Measurements from ENCODE around the gene MT1M.
A peak's percentile ranks its signal among the peaks of the same experiment; 100 is the strongest.
"Not testable (repeated sequence)": the region's sequence is repeated elsewhere in the genome, so short reads cannot be mapped to it uniquely, and the experiment has no call there.

MT1M gene

DNA sequence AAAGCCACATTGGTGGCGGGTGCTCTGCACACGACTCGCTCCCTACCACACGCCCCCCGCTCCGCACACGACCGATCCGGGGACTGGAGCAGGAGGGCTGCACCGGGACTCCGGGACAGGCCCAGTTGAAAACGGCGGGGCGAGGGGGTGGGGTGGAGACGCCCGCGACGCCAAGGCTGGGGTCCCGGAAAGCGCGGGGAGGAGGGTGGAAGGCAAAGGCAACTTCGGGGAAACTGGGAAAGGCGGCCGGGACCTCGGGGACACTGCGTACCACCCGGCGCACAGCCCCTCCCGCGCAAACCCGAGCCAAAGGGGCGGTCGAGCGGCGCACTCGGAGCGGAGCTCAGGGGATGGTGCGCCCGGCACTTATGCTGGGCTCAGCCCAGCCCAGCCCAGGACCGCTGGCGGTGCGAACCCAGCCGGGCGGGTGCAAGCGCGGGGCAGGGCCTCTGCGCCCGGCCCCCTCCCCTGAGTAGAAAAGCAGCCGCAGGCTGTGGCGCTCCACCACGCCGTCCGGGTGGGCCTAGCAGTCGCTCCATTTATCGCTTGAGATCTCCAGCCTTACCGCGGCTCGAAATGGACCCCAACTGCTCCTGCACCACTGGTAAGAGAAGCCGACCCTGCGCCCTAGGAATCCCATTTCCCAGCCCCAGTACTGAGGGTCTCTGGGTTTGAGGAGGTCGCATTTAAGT lies at the start of gene MT1M:
TSS of gene MT1M (plus strand) at position 504 of the 692 bp plus-strand sequence. CDS start at position 577, 73 bp downstream.
- Histone ChIP-seq H3K4me3 (ENCODE audit: low read depth, low read length) (no peak within 1 kb of the TSS), H3K27me3 (ENCODE audit: insufficient read depth, low read depth, severe bottlenecking) (no peaks in the 10 kb centered on the region), H3K27ac (no peak within 1 kb of the TSS), H3K36me3 (no peaks in the 10 kb centered on the region), H3K9me3 (ENCODE audit: severe bottlenecking) (no peaks in the 10 kb centered on the region)
- DNase-seq, result no peak
- TF ChIP-seq, protein P1, sequence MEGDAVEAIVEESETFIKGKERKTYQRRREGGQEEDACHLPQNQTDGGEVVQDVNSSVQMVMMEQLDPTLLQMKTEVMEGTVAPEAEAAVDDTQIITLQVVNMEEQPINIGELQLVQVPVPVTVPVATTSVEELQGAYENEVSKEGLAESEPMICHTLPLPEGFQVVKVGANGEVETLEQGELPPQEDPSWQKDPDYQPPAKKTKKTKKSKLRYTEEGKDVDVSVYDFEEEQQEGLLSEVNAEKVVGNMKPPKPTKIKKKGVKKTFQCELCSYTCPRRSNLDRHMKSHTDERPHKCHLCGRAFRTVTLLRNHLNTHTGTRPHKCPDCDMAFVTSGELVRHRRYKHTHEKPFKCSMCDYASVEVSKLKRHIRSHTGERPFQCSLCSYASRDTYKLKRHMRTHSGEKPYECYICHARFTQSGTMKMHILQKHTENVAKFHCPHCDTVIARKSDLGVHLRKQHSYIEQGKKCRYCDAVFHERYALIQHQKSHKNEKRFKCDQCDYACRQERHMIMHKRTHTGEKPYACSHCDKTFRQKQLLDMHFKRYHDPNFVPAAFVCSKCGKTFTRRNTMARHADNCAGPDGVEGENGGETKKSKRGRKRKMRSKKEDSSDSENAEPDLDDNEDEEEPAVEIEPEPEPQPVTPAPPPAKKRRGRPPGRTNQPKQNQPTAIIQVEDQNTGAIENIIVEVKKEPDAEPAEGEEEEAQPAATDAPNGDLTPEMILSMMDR (IDR thresholded peaks at IDR 0.05; ENCODE audit: low read depth, low read length), result no peak

DNA sequence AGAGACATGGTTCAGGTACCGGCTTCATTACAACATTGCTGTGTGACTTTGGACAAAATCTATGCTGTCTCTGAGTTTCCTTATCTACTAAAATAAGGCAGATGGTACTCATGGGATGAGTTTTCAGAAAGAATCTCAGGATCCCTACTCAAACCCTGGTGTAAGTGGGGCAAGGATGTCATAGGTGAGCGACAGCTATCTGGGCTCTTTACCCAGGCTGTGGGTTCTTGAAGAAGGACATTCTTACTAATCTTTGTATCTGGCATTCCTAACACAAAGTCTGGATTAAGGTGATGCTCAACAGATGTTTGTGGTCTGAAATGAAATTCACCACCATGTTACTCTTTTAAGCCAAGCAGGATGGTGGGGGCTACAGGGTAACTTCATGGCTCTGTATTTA lies 49.5 kb upstream of the MT1M start:
- H3K27ac ChIP-seq; H3K36me3 ChIP-seq; H3K4me3 ChIP-seq (ENCODE audit: low read depth, low read length); DNase-seq; H3K27me3 ChIP-seq (ENCODE audit: insufficient read depth, low read depth, severe bottlenecking); H3K9me3 ChIP-seq (ENCODE audit: severe bottlenecking): not testable (repeated sequence)

DNA sequence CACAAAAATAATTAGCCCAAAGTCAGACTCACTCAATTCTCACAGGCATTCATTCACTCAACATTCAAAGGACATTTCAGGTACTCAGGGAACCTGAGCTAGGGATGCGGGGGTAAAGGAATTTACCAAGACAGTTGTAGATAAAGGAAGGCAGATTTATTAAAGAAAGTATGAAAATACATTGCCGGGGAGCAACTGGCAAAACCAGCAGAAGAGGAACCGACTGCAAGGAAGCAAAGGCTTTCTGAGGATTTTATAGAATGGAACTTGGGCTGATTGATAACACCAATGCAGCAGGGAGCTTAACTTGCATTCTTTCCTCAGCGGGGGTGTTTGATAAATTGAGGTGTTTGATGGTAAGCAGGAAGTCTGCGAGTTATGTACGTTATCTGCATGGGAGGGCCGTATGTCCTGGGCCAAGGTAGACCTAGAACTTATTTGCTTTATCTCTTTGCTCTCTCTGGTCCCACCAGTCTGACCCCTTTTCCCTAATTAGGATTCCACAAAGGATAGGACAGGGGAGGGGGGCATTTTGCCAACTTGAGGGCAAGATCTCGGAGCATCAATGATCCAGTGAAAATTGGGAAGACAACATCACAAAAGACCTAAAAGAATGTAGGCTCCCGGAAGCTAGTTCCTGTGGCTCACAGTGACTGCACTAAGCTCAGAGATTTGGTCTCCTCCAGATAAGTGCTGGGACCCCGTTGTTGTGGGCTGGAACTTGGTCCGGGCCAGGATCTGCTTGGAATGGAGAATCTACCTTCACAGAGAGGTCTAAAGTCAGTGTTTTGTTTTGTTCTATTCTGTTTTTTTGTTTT lies 48.9 kb upstream of the MT1M start:
- TF ChIP-seq, protein P1 (IDR thresholded peaks at IDR 0.05; ENCODE audit: low read depth, low read length), result no peak
- Histone ChIP-seq H3K9me3 (ENCODE audit: severe bottlenecking) (no peaks in the 10 kb centered on the region), H3K27ac (no peak overlapping the region), H3K27me3 (ENCODE audit: insufficient read depth, low read depth, severe bottlenecking) (no peaks in the 10 kb centered on the region), H3K36me3 (no peaks in the 10 kb centered on the region), H3K4me3 (ENCODE audit: low read depth, low read length) (no peak overlapping the region)
- DNase-seq, result no peak

DNA sequence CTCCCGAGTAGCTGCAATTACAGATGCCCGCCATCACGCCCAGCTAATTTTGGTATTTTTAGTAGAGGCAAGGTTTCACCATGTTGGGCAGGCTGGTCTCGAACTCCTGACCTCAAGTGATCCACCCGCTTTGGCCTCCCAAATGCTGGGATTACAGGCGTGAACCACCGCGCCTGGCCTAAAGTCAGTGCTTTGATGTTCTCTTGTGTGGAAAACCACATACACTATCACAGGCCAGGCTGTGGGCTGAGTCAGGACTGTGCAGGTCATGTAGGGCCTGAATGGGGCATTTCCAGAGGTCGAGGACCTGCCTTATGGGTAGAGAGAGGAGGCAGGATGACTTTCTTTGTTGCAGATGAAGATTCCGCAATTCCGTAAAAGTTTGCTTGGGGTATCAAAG lies 48.2 kb upstream of the MT1M start:
- H3K27me3 ChIP-seq (ENCODE audit: insufficient read depth, low read depth, severe bottlenecking), result no peaks in the 10 kb centered on the region
- no peaks in the 10 kb centered on the region for H3K36me3 ChIP-seq

DNA sequence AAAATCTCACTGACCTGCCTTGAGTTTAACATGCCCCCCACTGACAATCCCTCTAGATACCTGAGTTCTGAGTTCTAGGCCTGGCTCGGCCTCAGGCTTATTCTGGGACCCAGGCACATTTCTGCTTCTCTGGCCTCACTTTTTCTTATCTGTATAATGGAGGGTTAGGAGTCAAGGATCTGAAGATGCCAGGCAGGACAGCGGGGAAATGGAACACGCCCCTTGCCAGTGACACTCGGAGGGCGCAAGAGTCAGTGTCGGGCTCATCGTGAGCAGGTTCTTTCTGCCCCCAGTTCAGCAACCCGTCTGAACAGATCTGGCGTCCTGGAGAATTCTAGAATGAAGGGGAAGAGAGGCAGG lies 43.7 kb upstream of the MT1M start:
- H3K27me3 ChIP-seq (ENCODE audit: insufficient read depth, low read depth, severe bottlenecking), result no peaks in the 10 kb centered on the region
- H3K36me3 ChIP-seq, result no peaks in the 10 kb centered on the region
- no peak for DNase-seq
- TF ChIP-seq, protein P1 (IDR thresholded peaks at IDR 0.05; ENCODE audit: low read depth, low read length), result no peak
- peak overlapping the region; percentile 37 for H3K4me3 ChIP-seq (ENCODE audit: low read depth, low read length)
- no peak overlapping the region for H3K27ac ChIP-seq
- H3K9me3 ChIP-seq (ENCODE audit: severe bottlenecking), result no peaks in the 10 kb centered on the region

More for the DNA sequence above, 48.2 kb upstream of the MT1M start:
- TF ChIP-seq, protein P1 (IDR thresholded peaks at IDR 0.05; ENCODE audit: low read depth, low read length), result no peak
- H3K27ac ChIP-seq, result no peak overlapping the region
- H3K4me3 ChIP-seq (ENCODE audit: low read depth, low read length), result no peak overlapping the region
- DNase-seq, result no peak
- no peaks in the 10 kb centered on the region for H3K9me3 ChIP-seq (ENCODE audit: severe bottlenecking)

Measured in WERI-Rb-1 (cell line).